ENCODE results near the gene MEGF10. TPM values are rescaled to one million over a fixed set of nuclear protein-coding genes. Genes with fewer than 3 reads are reported as not detected.

Gene MEGF10
- total RNA-seq, 2 experiments from 2014 or later, result not detected

- intact Hi-C loops (cut with micrococcal nuclease; ENCODE audit: unreplicated experiment), result no loop called here
- POLR2A ChIA-PET, result no interaction called here
- Histone ChIP-seq H3K27ac (ENCODE audit: low read depth, low read length, poor library complexity, severe bottlenecking) (no peak overlapping the region), H3K4me1 (ENCODE audit: insufficient read depth, low read length, poor library complexity, severe bottlenecking) (no peaks in the 10 kb centered on the region), H3K36me3 (ENCODE audit: insufficient read depth, low read length) (no peaks in the 10 kb centered on the region), H3K4me3 (ENCODE audit: low read depth, low read length, poor library complexity, severe bottlenecking) (no peak overlapping the region), H2AFZ (ENCODE audit: low read length) (no peak overlapping the region), H3K79me2 (ENCODE audit: insufficient read depth, low read depth, low read length) (no peaks in the 10 kb centered on the region), H3K9me2 (ENCODE audit: insufficient read depth, low read length) (no peaks in the 10 kb centered on the region), H3K4me2 (ENCODE audit: low read length) (no peak overlapping the region), H3K9me3 (ENCODE audit: low read length) (no peaks in the 10 kb centered on the region), H4K20me1 (ENCODE audit: insufficient read depth, low read length) (no peaks in the 10 kb centered on the region)
- TF ChIP-seq EZH2phosphoT487 (IDR thresholded peaks at IDR 0.05; ENCODE audit: borderline replicate concordance, low read depth, low read length), result no peak
- TF ChIP-seq CTCF (conservative IDR thresholded peaks at IDR 0.05; ENCODE audit: low read length), result no peak
- no TSS peak for BruUV-seq (replicated peaks)
- no peak for DNase-seq (ENCODE audit: low spot score)
- CTCF ChIA-PET (ENCODE audit: unreplicated experiment), result no interaction called here
Observed at GRCh38 chr5:127419683-127420257, 129.2 kb downstream of the MEGF10 start.

GRCh38 chr5:127420758-127421157, 130.2 kb downstream of the MEGF10 start:
- Histone ChIP-seq H4K20me1 (ENCODE audit: insufficient read depth, low read length) (no peaks in the 10 kb centered on the region), H3K4me2 (ENCODE audit: low read length) (no peak overlapping the region), H3K4me3 (ENCODE audit: low read depth, low read length, poor library complexity, severe bottlenecking) (no peak overlapping the region), H3K9me2 (ENCODE audit: insufficient read depth, low read length) (no peaks in the 10 kb centered on the region), H2AFZ (ENCODE audit: low read length) (no peak overlapping the region), H3K79me2 (ENCODE audit: insufficient read depth, low read depth, low read length) (no peaks in the 10 kb centered on the region), H3K36me3 (ENCODE audit: insufficient read depth, low read length) (no peaks in the 10 kb centered on the region), H3K4me1 (ENCODE audit: insufficient read depth, low read length, poor library complexity, severe bottlenecking) (no peaks in the 10 kb centered on the region), H3K9me3 (ENCODE audit: low read length) (no peaks in the 10 kb centered on the region), H3K27ac (ENCODE audit: low read depth, low read length, poor library complexity, severe bottlenecking) (no peak overlapping the region)
- BruUV-seq (replicated peaks), result no TSS peak
- no peak for TF ChIP-seq CTCF (conservative IDR thresholded peaks at IDR 0.05; ENCODE audit: low read length)
- no peak for TF ChIP-seq EZH2phosphoT487 (IDR thresholded peaks at IDR 0.05; ENCODE audit: borderline replicate concordance, low read depth, low read length)
- POLR2A ChIA-PET, result interaction anchor here (0.9 kb wide), 1 partner anchor 18 kb away, joined by 3 read pairs; no protein-coding TSS in a partner anchor
- CTCF ChIA-PET (ENCODE audit: unreplicated experiment), result no interaction called here
- intact Hi-C loops (cut with micrococcal nuclease; ENCODE audit: unreplicated experiment), result no loop called here
- no peak for DNase-seq (ENCODE audit: low spot score)

GRCh38 chr5:127421471-127421870, 130.9 kb downstream of the MEGF10 start:
- Histone ChIP-seq H2AFZ (ENCODE audit: low read length) (no peak overlapping the region), H3K79me2 (ENCODE audit: insufficient read depth, low read depth, low read length) (no peaks in the 10 kb centered on the region), H3K4me1 (ENCODE audit: insufficient read depth, low read length, poor library complexity, severe bottlenecking) (no peaks in the 10 kb centered on the region), H3K9me3 (ENCODE audit: low read length) (no peaks in the 10 kb centered on the region), H3K36me3 (ENCODE audit: insufficient read depth, low read length) (no peaks in the 10 kb centered on the region), H3K4me3 (ENCODE audit: low read depth, low read length, poor library complexity, severe bottlenecking) (no peak overlapping the region), H3K4me2 (ENCODE audit: low read length) (no peak overlapping the region), H3K9me2 (ENCODE audit: insufficient read depth, low read length) (no peaks in the 10 kb centered on the region), H3K27ac (ENCODE audit: low read depth, low read length, poor library complexity, severe bottlenecking) (no peak overlapping the region), H4K20me1 (ENCODE audit: insufficient read depth, low read length) (no peaks in the 10 kb centered on the region)
- CTCF ChIA-PET (ENCODE audit: unreplicated experiment), result no interaction called here
- no peak for DNase-seq (ENCODE audit: low spot score)
- TF ChIP-seq CTCF (conservative IDR thresholded peaks at IDR 0.05; ENCODE audit: low read length) (no peak), EZH2phosphoT487 (IDR thresholded peaks at IDR 0.05; ENCODE audit: borderline replicate concordance, low read depth, low read length) (no peak)
- POLR2A ChIA-PET, result interaction anchor here (0.9 to 1.1 kb wide), 2 partner anchors 12 to 17 kb away, joined by 3 to 5 read pairs; no protein-coding TSS in a partner anchor
- BruUV-seq (replicated peaks), result no TSS peak
- intact Hi-C loops (cut with micrococcal nuclease; ENCODE audit: unreplicated experiment), result no loop called here

All from OCI-LY7 (cell line).